Urinary bladder (tissue), 4 donors: ENCODE measurements around the gene DUS2. TPM values are rescaled to one million over a fixed set of nuclear protein-coding genes. Genes with fewer than 3 reads are reported as not detected.
A peak's percentile ranks its signal among the peaks of the same experiment; 100 is the strongest.
"Not testable (repeated sequence)": the region's sequence is repeated elsewhere in the genome, so short reads cannot be mapped to it uniquely, and the experiment has no call there.

Source experiments
- DNase-seq: peaks from one replicate; pipeline ENCODE4 v3.0.0-alpha.2; 2015; ENCODE audit errors: extremely low spot score
- H3K27ac ChIP-seq: one replicate; pipeline ENCODE4 v1.5.1; 2013; ENCODE audit warnings: low read depth, mild to moderate bottlenecking, moderate library complexity
- H3K36me3 ChIP-seq: one replicate; pipeline ENCODE4 v1.6.1; 2013; ENCODE audit warnings: mild to moderate bottlenecking, moderate library complexity; ENCODE audit not compliant: insufficient read depth
- H3K4me1 ChIP-seq: one replicate; pipeline ENCODE4 v1.6.1; 2013; ENCODE audit warnings: mild to moderate bottlenecking, moderate library complexity; ENCODE audit not compliant: insufficient read depth
- H3K4me3 ChIP-seq: one replicate; pipeline ENCODE4 v1.5.1; 2013; ENCODE audit warnings: low read depth, low read length
- WGBS: extraction: QIAGEN DNeasy Blood & Tissue Kit; methylation state at CpG from one replicate; pipeline ENCODE4 v1.1.7; 2013; 5-methylcytosine and 5-hydroxymethylcytosine counted together
- polyA plus RNA-seq: library from polyadenylated mRNA; stranded (reverse); fragments of 200-250 nt; gene quantifications from one replicate; pipeline ENCODE4 v1.2.3, GENCODE V29; 2013
- total RNA-seq: library from RNA; depleted of rRNA; stranded (reverse); fragments of >200 nt; gene quantifications from one replicate; pipeline ENCODE4 v1.2.3, GENCODE V29; 2014
- donor health status: healthy with polysubstance abuse.
- donor health status: healthy.

Gene DUS2
- total and polyA plus RNA-seq, 2 donors = 8.5 to 14.7 TPM

GRCh38 chr16:68009872-68010271 is 13.2 kb upstream of the DUS2 start:
- not testable (repeated sequence) for H3K4me1 ChIP-seq, H3K27ac ChIP-seq, DNase-seq, H3K36me3 ChIP-seq, H3K4me3 ChIP-seq
- WGBS = 83% methylated on average over 4 of the region's 4 CpGs

- Histone ChIP-seq H3K27ac (no peak overlapping the region), H3K4me1 (no peaks in the 10 kb centered on the region), H3K4me3 (no peak overlapping the region), H3K36me3 (no peaks in the 10 kb centered on the region)
- 68% methylated on average over 1 of the region's 1 CpG for WGBS
- no peak for DNase-seq
These were observed 9.6 kb upstream of the DUS2 start for GRCh38 chr16:68013440-68013839.

- no peak for DNase-seq
- no peaks in the 10 kb centered on the region for H3K4me1 ChIP-seq
- WGBS = 86% methylated on average over 5 of the region's 5 CpGs
- no peaks in the 10 kb centered on the region for H3K36me3 ChIP-seq
- H3K4me3 ChIP-seq = no peak within 1 kb of the TSS
- H3K27ac ChIP-seq = no peak within 1 kb of the TSS
These were observed 7.4 kb upstream of the DUS2 start, which contains the start of gene DPEP2NB for GRCh38 chr16:68015681-68016080. Gene DPEP2NB, minus strand, starts transcription at chr16:68015911. Its CDS starts 141 bp downstream, at chr16:68015770.

- Histone ChIP-seq H3K4me3 (no peak overlapping the region), H3K4me1 (no peaks in the 10 kb centered on the region), H3K36me3 (no peaks in the 10 kb centered on the region), H3K27ac (no peak overlapping the region)
- DNase-seq = no peak
- 66% methylated on average over 8 of the region's 8 CpGs for WGBS
These were observed 3.9 kb upstream of the DUS2 start for GRCh38 chr16:68019167-68019680.

- no peak overlapping the region for H3K4me3 ChIP-seq
- 93% methylated on average over 10 of the region's 10 CpGs for WGBS
- H3K4me1 ChIP-seq = no peaks in the 10 kb centered on the region
- no peak overlapping the region for H3K27ac ChIP-seq
- DNase-seq = no peak
- H3K36me3 ChIP-seq = no peaks in the 10 kb centered on the region
These were observed 1.6 kb upstream of the DUS2 start for GRCh38 chr16:68021490-68021889.

GRCh38 chr16:68022278-68022727 is 781 bp upstream of the DUS2 start:
- Histone ChIP-seq H3K36me3 (no peaks in the 10 kb centered on the region), H3K4me3 (peak overlapping the region; percentile 91), H3K4me1 (no peaks in the 10 kb centered on the region), H3K27ac (no peak overlapping the region)
- DNase-seq = no peak
- 8% methylated on average over 19 of the region's 19 CpGs for WGBS

GRCh38 chr16:68028996-68029395 is 5.9 kb downstream of the DUS2 start:
- H3K36me3 ChIP-seq = no peaks in the 10 kb centered on the region

GRCh38 chr16:68030108-68030507 is 7.0 kb downstream of the DUS2 start:
- 66% methylated on average over 6 of the region's 6 CpGs for WGBS

More at GRCh38 chr16:68028996-68029395, 5.9 kb downstream of the DUS2 start:
- no peak overlapping the region for H3K4me3 ChIP-seq
- no peak for DNase-seq
- H3K27ac ChIP-seq = no peak overlapping the region
- 97% methylated on average over 3 of the region's 3 CpGs for WGBS
- H3K4me1 ChIP-seq = no peaks in the 10 kb centered on the region

GRCh38 chr16:68031951-68032350 is 8.9 kb downstream of the DUS2 start:
- H3K36me3 ChIP-seq = no peaks in the 10 kb centered on the region
- DNase-seq = no peak
- H3K4me1 ChIP-seq = no peaks in the 10 kb centered on the region
- no peak overlapping the region for H3K4me3 ChIP-seq
- H3K27ac ChIP-seq = no peak overlapping the region
- WGBS = 90% methylated on average over 2 of the region's 2 CpGs

More at GRCh38 chr16:68030108-68030507, 7.0 kb downstream of the DUS2 start:
- not testable (repeated sequence) for H3K36me3 ChIP-seq, H3K4me1 ChIP-seq, DNase-seq, H3K27ac ChIP-seq, H3K4me3 ChIP-seq

GRCh38 chr16:68033101-68033500 is 10.0 kb downstream of the DUS2 start:
- DNase-seq = no peak
- Histone ChIP-seq H3K36me3 (no peaks in the 10 kb centered on the region), H3K4me1 (no peaks in the 10 kb centered on the region), H3K27ac (no peak overlapping the region), H3K4me3 (no peak overlapping the region)
- 94% methylated on average over 2 of the region's 2 CpGs for WGBS

- WGBS = 81% methylated on average over 2 of the region's 2 CpGs
- H3K27ac ChIP-seq = no peak overlapping the region
- no peaks in the 10 kb centered on the region for H3K36me3 ChIP-seq
- no peak for DNase-seq
- H3K4me1 ChIP-seq = no peaks in the 10 kb centered on the region
- no peak overlapping the region for H3K4me3 ChIP-seq
These were observed 12.1 kb downstream of the DUS2 start for GRCh38 chr16:68035227-68035626.

GRCh38 chr16:68037841-68038597 is 14.9 kb downstream of the DUS2 start:
- no peak overlapping the region for H3K4me3 ChIP-seq
- no peaks in the 10 kb centered on the region for H3K36me3 ChIP-seq
- WGBS = 92% methylated on average over 9 of the region's 9 CpGs
- H3K4me1 ChIP-seq = no peaks in the 10 kb centered on the region
- H3K27ac ChIP-seq = no peak overlapping the region
- no peak for DNase-seq

GRCh38 chr16:68040506-68041288 is 17.6 kb downstream of the DUS2 start:
- no peaks in the 10 kb centered on the region for H3K36me3 ChIP-seq
- H3K27ac ChIP-seq = no peak overlapping the region
- no peak overlapping the region for H3K4me3 ChIP-seq
- no peak for DNase-seq
- 66% methylated on average over 14 of the region's 14 CpGs for WGBS
- no peaks in the 10 kb centered on the region for H3K4me1 ChIP-seq

- 98% methylated on average over 2 of the region's 2 CpGs for WGBS
- Histone ChIP-seq H3K36me3 (no peaks in the 10 kb centered on the region), H3K4me3 (no peak overlapping the region), H3K27ac (no peak overlapping the region), H3K4me1 (no peaks in the 10 kb centered on the region)
- no peak for DNase-seq
These were observed 18.7 kb downstream of the DUS2 start for GRCh38 chr16:68041783-68042182.
